Colonic mucosa (tissue), 4 donors: ENCODE results near the gene VWDE. TPM values are rescaled to one million over a fixed set of nuclear protein-coding genes. Genes with fewer than 3 reads are reported as not detected.

ENCODE experiments used
- DNase-seq: peaks from one replicate; pipeline ENCODE4 v3.0.0-alpha.2; 2020
- H3K27ac ChIP-seq: fragments of 200-600 bp; one replicate; pipeline ENCODE4 v1.8.0; 2021
- H3K27me3 ChIP-seq: fragments of 200-600 bp; one replicate; pipeline ENCODE4 v1.8.0; 2021
- H3K36me3 ChIP-seq: fragments of 200-600 bp; one replicate; pipeline ENCODE4 v1.8.0; 2021
- H3K4me1 ChIP-seq: fragments of 200-600 bp; one replicate; pipeline ENCODE4 v1.8.0; 2021; ENCODE audit warnings: mild to moderate bottlenecking
- H3K4me3 ChIP-seq: fragments of 200-600 bp; one replicate; pipeline ENCODE4 v1.8.0; 2021
- H3K9ac ChIP-seq, 2 donors: one replicate each; pipeline ENCODE4 v1.7.0; 2013; ENCODE audit warnings: control low read depth in 2 of 2, low read depth in 2 of 2, low read length in 2 of 2
- H3K9me3 ChIP-seq: fragments of 200-600 bp; one replicate; pipeline ENCODE4 v1.8.0; 2021
- intact Hi-C: fragments of 100-400 bp; cut with DNase I; formaldehyde crosslinking; loops from one replicate; pipeline ENCODE4 v1.14.1; 2022
- total RNA-seq, 2 donors: library from RNA; stranded (reverse); fragmentation: NEBNext Ultra II Directional in 1 of 2; extraction: Animal tissue kit (Norgen Biotek cat#: 25700) in 1 of 2; gene quantifications; one replicate each; pipeline ENCODE4 v1.2.1, GENCODE V29; 2021
- TF ChIP-seq, protein P1 (sequence below): fragments of 200-600 bp; IDR thresholded peaks from one replicate; pipeline ENCODE4 v1.8.0; 2022; ENCODE audit warnings: antibody characterized with exemption, mild to moderate bottlenecking
- donor health status: healthy.
- donor health status: DM: no; HTN: no; CAD: no.
- donor health status: DM: no; HTN: no; CAD: no.

VWDE gene
- total RNA-seq, 2 donors from 2014 or later = 0.59 to 1.2 TPM

- no peak overlapping the region for H3K4me3 ChIP-seq
- H3K9me3 ChIP-seq = no peaks in the 10 kb centered on the region
- intact Hi-C loops = no loop called here
- no peak overlapping the region for H3K9ac ChIP-seq
- H3K4me1 ChIP-seq = no peaks in the 10 kb centered on the region
- H3K27ac ChIP-seq = no peak overlapping the region
- no peaks in the 10 kb centered on the region for H3K27me3 ChIP-seq
- TF ChIP-seq, protein P1, sequence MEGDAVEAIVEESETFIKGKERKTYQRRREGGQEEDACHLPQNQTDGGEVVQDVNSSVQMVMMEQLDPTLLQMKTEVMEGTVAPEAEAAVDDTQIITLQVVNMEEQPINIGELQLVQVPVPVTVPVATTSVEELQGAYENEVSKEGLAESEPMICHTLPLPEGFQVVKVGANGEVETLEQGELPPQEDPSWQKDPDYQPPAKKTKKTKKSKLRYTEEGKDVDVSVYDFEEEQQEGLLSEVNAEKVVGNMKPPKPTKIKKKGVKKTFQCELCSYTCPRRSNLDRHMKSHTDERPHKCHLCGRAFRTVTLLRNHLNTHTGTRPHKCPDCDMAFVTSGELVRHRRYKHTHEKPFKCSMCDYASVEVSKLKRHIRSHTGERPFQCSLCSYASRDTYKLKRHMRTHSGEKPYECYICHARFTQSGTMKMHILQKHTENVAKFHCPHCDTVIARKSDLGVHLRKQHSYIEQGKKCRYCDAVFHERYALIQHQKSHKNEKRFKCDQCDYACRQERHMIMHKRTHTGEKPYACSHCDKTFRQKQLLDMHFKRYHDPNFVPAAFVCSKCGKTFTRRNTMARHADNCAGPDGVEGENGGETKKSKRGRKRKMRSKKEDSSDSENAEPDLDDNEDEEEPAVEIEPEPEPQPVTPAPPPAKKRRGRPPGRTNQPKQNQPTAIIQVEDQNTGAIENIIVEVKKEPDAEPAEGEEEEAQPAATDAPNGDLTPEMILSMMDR = no peak
- no peak for DNase-seq
- no peaks in the 10 kb centered on the region for H3K36me3 ChIP-seq
Measured at GRCh38 chr7:12369756-12370155, 33.9 kb downstream of the VWDE start.

- Histone ChIP-seq H3K9ac (no peak overlapping the region), H3K27me3 (no peaks in the 10 kb centered on the region), H3K9me3 (no peaks in the 10 kb centered on the region), H3K4me3 (no peak overlapping the region), H3K36me3 (no peaks in the 10 kb centered on the region), H3K4me1 (no peaks in the 10 kb centered on the region), H3K27ac (no peak overlapping the region)
- intact Hi-C loops = no loop called here
- TF ChIP-seq, protein P1 = no peak
- no peak for DNase-seq
Measured at GRCh38 chr7:12369072-12369471, 34.6 kb downstream of the VWDE start.

- TF ChIP-seq, protein P1 = no peak
- no peak for DNase-seq
- Histone ChIP-seq H3K27me3 (no peaks in the 10 kb centered on the region), H3K4me3 (no peak overlapping the region), H3K36me3 (no peaks in the 10 kb centered on the region), H3K9ac (no peak overlapping the region), H3K9me3 (no peaks in the 10 kb centered on the region), H3K4me1 (no peaks in the 10 kb centered on the region), H3K27ac (no peak overlapping the region)
- intact Hi-C loops = no loop called here
Measured at GRCh38 chr7:12360948-12361347, 42.7 kb downstream of the VWDE start.

DNA sequence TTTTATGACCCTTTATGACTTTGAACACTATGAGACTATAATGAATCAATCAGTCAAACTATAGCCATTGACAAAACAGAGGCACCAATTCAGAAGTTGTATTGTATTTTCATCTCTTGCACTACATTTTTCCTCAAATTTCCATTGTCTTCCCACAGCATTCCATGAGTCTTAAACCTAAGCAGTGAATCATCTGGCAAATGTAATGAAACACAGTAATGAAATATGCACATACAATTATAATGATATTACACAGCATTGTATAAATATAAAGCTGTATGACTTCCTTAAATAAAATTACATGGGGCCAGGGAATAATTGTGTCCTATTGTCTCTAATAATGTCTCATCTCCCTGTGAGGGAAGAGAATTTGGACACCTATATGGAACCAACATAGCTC is 45.0 kb downstream of the VWDE start:
- TF ChIP-seq, protein P1 = no peak
- no peaks in the 10 kb centered on the region for H3K36me3 ChIP-seq
- H3K4me1 ChIP-seq = no peaks in the 10 kb centered on the region
- no peak overlapping the region for H3K27ac ChIP-seq
- H3K27me3 ChIP-seq = no peaks in the 10 kb centered on the region
- no peak overlapping the region for H3K9ac ChIP-seq
- intact Hi-C loops = no loop called here
- no peak overlapping the region for H3K4me3 ChIP-seq
- H3K9me3 ChIP-seq = no peaks in the 10 kb centered on the region
- no peak for DNase-seq

DNA sequence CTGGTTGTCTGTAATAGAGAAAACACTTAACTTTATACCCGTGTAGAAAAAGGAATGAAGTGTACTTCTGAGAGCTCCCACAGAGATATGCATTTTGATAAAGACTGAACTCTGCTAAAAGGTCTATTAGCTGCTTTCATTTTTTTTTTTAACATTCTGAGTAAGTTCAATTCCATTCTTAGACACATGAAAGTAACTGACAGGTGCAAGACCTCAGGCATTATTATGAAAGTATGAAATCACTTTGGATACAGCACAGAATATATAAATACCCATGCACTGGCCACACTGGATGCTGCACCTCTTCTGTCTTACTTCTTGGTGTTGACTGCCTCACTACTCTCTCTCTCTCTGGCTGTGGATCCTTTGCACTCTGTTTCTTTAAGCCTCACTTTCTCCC is 46.2 kb downstream of the VWDE start:
- H3K27me3 ChIP-seq = no peaks in the 10 kb centered on the region
- no peak for DNase-seq
- intact Hi-C loops = no loop called here
- no peaks in the 10 kb centered on the region for H3K9me3 ChIP-seq
- no peak overlapping the region for H3K4me3 ChIP-seq
- no peak overlapping the region for H3K27ac ChIP-seq
- H3K36me3 ChIP-seq = no peaks in the 10 kb centered on the region
- H3K9ac ChIP-seq = no peak overlapping the region
- TF ChIP-seq, protein P1 = no peak
- H3K4me1 ChIP-seq = no peaks in the 10 kb centered on the region

DNA sequence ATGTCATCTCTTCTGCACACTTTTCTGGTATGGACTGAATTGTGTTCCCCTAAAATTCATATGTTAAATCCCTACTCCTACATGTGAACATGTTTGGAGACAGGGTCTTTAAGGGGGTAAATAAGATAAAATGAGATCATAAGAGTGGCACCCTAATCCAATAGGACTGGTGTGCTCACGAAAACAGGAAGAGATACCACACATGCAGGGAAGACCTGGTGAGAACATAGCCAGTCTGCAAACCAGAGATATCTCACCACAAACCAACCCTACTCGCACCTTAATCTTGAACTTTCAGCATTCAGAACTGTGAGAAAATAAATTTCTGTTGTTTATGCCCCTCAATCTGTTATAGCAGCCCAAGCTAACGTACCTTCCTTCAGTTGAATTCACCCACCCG is 51.8 kb downstream of the VWDE start:
- TF ChIP-seq, protein P1 = no peak
- no peaks in the 10 kb centered on the region for H3K9me3 ChIP-seq
- H3K4me1 ChIP-seq = no peaks in the 10 kb centered on the region
- H3K4me3 ChIP-seq = no peak overlapping the region
- DNase-seq = no peak
- H3K27me3 ChIP-seq = no peaks in the 10 kb centered on the region
- intact Hi-C loops = no loop called here
- H3K27ac ChIP-seq = no peak overlapping the region
- H3K36me3 ChIP-seq = no peaks in the 10 kb centered on the region
- H3K9ac ChIP-seq = no peak overlapping the region
